Coronary artery (tissue), 2 donors: ENCODE measurements around the gene HOXC11.

Source experiments
- DNase-seq: peaks from one replicate; pipeline ENCODE4 v3.0.0-alpha.2; 2017; ENCODE audit warnings: low spot score
- H3K27ac ChIP-seq, 2 donors: fragments of 200-600 bp; sonication (generic); one replicate each; pipeline ENCODE4 v1.5.1; 2016 to 2019
- H3K4me3 ChIP-seq: fragments of 200-600 bp; sonication (generic); 2 replicates; pipeline ENCODE4 v1.5.1; 2016; ENCODE audit warnings: mild to moderate bottlenecking, moderate library complexity
- TF ChIP-seq, protein P1 (sequence below): fragments of 200-600 bp; sonication (generic); IDR thresholded peaks from one replicate; pipeline ENCODE4 v1.5.1; 2019; ENCODE audit warnings: antibody characterized with exemption

HOXC11 gene

DNA sequence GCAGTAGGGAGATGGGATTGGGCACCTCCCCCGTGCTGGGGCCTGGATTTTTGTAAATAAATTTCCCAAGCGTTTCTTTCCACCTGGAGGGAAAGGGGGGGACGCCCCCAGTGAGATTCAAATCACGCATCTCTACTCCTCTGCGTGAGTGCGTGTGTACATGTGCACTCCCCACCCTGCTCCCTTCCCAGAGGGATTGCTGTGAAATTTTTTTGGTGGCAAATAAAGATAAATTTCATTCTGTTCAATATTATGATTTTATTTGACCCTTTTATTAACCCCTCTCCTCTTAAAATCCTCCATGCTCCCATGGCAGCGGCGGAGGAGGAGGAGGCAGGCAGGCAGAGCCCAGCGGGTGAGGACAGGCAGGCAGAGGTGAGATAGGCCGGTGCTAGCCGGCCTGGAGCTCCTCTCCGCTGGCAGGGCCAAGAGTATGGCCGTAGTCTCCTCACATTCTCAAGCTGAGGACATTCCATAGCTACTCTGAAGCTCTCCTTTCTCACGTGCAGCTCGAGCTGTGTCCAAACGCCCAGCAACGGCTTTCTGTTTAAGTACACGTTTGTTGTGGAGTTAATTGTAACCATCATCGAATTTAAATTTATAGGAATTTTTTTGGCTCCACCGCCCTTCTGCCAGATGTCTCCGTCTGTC lies 3.4 kb downstream of the HOXC11 start:
- Histone ChIP-seq H3K27ac (no peak overlapping the region), H3K4me3 (no peak overlapping the region)
- no peak for DNase-seq
- TF ChIP-seq, protein P1, sequence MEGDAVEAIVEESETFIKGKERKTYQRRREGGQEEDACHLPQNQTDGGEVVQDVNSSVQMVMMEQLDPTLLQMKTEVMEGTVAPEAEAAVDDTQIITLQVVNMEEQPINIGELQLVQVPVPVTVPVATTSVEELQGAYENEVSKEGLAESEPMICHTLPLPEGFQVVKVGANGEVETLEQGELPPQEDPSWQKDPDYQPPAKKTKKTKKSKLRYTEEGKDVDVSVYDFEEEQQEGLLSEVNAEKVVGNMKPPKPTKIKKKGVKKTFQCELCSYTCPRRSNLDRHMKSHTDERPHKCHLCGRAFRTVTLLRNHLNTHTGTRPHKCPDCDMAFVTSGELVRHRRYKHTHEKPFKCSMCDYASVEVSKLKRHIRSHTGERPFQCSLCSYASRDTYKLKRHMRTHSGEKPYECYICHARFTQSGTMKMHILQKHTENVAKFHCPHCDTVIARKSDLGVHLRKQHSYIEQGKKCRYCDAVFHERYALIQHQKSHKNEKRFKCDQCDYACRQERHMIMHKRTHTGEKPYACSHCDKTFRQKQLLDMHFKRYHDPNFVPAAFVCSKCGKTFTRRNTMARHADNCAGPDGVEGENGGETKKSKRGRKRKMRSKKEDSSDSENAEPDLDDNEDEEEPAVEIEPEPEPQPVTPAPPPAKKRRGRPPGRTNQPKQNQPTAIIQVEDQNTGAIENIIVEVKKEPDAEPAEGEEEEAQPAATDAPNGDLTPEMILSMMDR = no peak

- no peak overlapping the region for H3K4me3 ChIP-seq
- H3K27ac ChIP-seq = no peak overlapping the region
- DNase-seq = no peak
- TF ChIP-seq, protein P1 = no peak
Measured at GRCh38 chr12:53976823-53977595, 4.1 kb downstream of the HOXC11 start.

- TF ChIP-seq, protein P1 = no peak
- DNase-seq = no peak
- Histone ChIP-seq H3K27ac (no peak overlapping the region), H3K4me3 (no peak overlapping the region)
Measured at GRCh38 chr12:53977596-53978445, 4.9 kb downstream of the HOXC11 start.

DNA sequence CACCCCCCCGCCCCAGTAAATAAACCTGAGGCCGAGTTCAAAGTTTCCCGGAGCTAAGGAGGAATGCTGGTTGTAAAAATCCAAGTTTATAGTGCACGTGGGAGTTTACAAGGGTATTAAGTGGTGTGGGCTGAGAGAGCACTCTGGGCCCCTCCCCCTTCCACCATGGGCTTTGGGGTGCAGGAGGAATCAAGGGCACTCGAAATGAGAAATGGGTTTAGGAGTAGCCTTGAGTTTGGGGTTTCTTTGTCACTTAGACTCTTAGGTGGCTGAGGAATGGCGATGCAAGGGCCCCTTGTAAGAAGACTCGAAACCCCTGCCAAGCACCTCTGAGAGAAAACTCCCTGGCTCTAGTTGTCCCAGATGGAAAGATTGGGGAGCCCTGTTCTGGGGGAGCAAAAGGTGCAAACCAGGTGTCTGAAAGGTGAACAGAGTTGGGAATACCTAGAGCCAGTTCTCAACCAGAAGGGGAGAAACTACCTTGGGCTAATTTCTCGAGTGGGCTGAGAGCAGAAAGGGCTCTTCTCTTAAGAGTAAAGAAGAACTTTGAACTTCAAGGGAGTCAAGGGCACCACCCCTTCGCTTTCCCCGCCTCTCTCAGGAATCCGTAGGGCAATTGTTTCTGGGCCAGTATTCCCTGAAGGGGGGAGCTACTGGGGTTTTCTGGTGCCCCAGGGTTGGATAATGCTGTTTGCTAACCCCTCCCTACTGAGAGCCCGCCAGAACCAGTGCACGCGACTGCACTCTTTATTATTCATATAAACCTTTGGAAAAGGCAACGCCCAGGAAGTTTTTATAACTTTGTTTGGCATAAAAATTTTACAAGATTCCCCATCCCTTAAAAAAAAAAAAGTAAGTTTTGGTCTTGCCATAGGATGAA lies 5.8 kb downstream of the HOXC11 start:
- TF ChIP-seq, protein P1 = no peak
- no peak for DNase-seq
- H3K4me3 ChIP-seq = no peak overlapping the region
- no peak overlapping the region for H3K27ac ChIP-seq

- no peak overlapping the region for H3K27ac ChIP-seq
- TF ChIP-seq, protein P1 = no peak
- DNase-seq = no peak
Measured at GRCh38 chr12:53980104-53980801, 7.3 kb downstream of the HOXC11 start.

More at GRCh38 chr12:53980104-53980801, 7.3 kb downstream of the HOXC11 start:
- H3K4me3 ChIP-seq = no peak overlapping the region
